ENCODE results near the gene SLC10A7. TPM values are rescaled to one million over a fixed set of nuclear protein-coding genes. Genes with fewer than 3 reads are reported as not detected.

The SLC10A7 gene
- total and polyA plus RNA-seq, 2 experiments from 2014 or later: 8.3 to 21.2 TPM

GRCh38 chr4:146257511-146257910 is 264.2 kb downstream of the SLC10A7 start:
- Histone ChIP-seq H2AFZ (no peak overlapping the region), H3K9me2 (replicated peaks; ENCODE audit: insufficient read depth) (no peaks in the 10 kb centered on the region), H3K4me1 (ENCODE audit: insufficient read depth) (peaks cover 3% of the 10 kb centered on the region), H4K20me1 (ENCODE audit: insufficient read depth, poor library complexity, severe bottlenecking) (no peaks in the 10 kb centered on the region), H3K9me3 (ENCODE audit: low read depth) (no peaks in the 10 kb centered on the region), H3K79me2 (no peaks in the 10 kb centered on the region), H3K27ac (no peak overlapping the region), H3K36me3 (replicated peaks; ENCODE audit: insufficient read depth, low read depth) (no peaks in the 10 kb centered on the region), H3K27me3 (no peaks in the 10 kb centered on the region), H3K4me3 (no peak overlapping the region), H3K4me2 (no peak overlapping the region)
- WGBS (ENCODE audit: low lambda C conversion rate, missing lambda C conversion rate): 92% methylated on average over 1 of the region's 1 CpG
- TF ChIP-seq EZH2 (IDR thresholded peaks at IDR 0.05; ENCODE audit: borderline replicate concordance) (no peak), CTCF (IDR thresholded peaks at IDR 0.05; ENCODE audit: poor library complexity) (no peak), EZH2phosphoT487 (IDR thresholded peaks at IDR 0.05; ENCODE audit: low read depth, severe bottlenecking, unreplicated experiment) (no peak)
- no peak for DNase-seq (ENCODE audit: low spot score)

GRCh38 chr4:146256328-146256727 is 265.4 kb downstream of the SLC10A7 start:
- no peaks in the 10 kb centered on the region for H3K36me3 ChIP-seq (replicated peaks; ENCODE audit: insufficient read depth, low read depth)
- H3K9me2 ChIP-seq (replicated peaks; ENCODE audit: insufficient read depth): no peaks in the 10 kb centered on the region
- no peaks in the 10 kb centered on the region for H3K79me2 ChIP-seq
- no peak overlapping the region for H3K4me3 ChIP-seq
- peaks cover 3% of the 10 kb centered on the region for H3K4me1 ChIP-seq (ENCODE audit: insufficient read depth)
- H3K27me3 ChIP-seq: no peaks in the 10 kb centered on the region
- H3K27ac ChIP-seq: no peak overlapping the region
- no peak overlapping the region for H2AFZ ChIP-seq
- no peaks in the 10 kb centered on the region for H4K20me1 ChIP-seq (ENCODE audit: insufficient read depth, poor library complexity, severe bottlenecking)
- no peak for TF ChIP-seq EZH2 (IDR thresholded peaks at IDR 0.05; ENCODE audit: borderline replicate concordance)
- TF ChIP-seq EZH2phosphoT487 (IDR thresholded peaks at IDR 0.05; ENCODE audit: low read depth, severe bottlenecking, unreplicated experiment): no peak
- no peak for TF ChIP-seq CTCF (IDR thresholded peaks at IDR 0.05; ENCODE audit: poor library complexity)
- 85% methylated on average over 1 of the region's 1 CpG for WGBS (ENCODE audit: low lambda C conversion rate, missing lambda C conversion rate)
- H3K9me3 ChIP-seq (ENCODE audit: low read depth): no peaks in the 10 kb centered on the region
- DNase-seq (ENCODE audit: low spot score): no peak
- no peak overlapping the region for H3K4me2 ChIP-seq

- WGBS (ENCODE audit: low lambda C conversion rate, missing lambda C conversion rate): 57% methylated on average over 3 of the region's 3 CpGs
- no peak for DNase-seq (ENCODE audit: low spot score)
- Histone ChIP-seq H3K4me3 (no peak overlapping the region), H3K9me2 (replicated peaks; ENCODE audit: insufficient read depth) (no peaks in the 10 kb centered on the region), H2AFZ (no peak overlapping the region), H3K27ac (no peak overlapping the region), H3K79me2 (no peaks in the 10 kb centered on the region), H4K20me1 (ENCODE audit: insufficient read depth, poor library complexity, severe bottlenecking) (no peaks in the 10 kb centered on the region), H3K36me3 (replicated peaks; ENCODE audit: insufficient read depth, low read depth) (no peaks in the 10 kb centered on the region), H3K9me3 (ENCODE audit: low read depth) (no peaks in the 10 kb centered on the region), H3K27me3 (no peaks in the 10 kb centered on the region), H3K4me2 (no peak overlapping the region), H3K4me1 (ENCODE audit: insufficient read depth) (peaks cover 3% of the 10 kb centered on the region)
- TF ChIP-seq CTCF (IDR thresholded peaks at IDR 0.05; ENCODE audit: poor library complexity) (no peak), EZH2phosphoT487 (IDR thresholded peaks at IDR 0.05; ENCODE audit: low read depth, severe bottlenecking, unreplicated experiment) (no peak)
Observed at GRCh38 chr4:146255874-146256273, 265.9 kb downstream of the SLC10A7 start.

- H3K27ac ChIP-seq: no peak overlapping the region
- no peaks in the 10 kb centered on the region for H3K27me3 ChIP-seq
- H3K4me2 ChIP-seq: no peak overlapping the region
- 93% methylated on average over 1 of the region's 1 CpG for WGBS (ENCODE audit: low lambda C conversion rate, missing lambda C conversion rate)
- no peak overlapping the region for H3K4me3 ChIP-seq
- no peaks in the 10 kb centered on the region for H3K36me3 ChIP-seq (replicated peaks; ENCODE audit: insufficient read depth, low read depth)
- no peaks in the 10 kb centered on the region for H4K20me1 ChIP-seq (ENCODE audit: insufficient read depth, poor library complexity, severe bottlenecking)
- TF ChIP-seq CTCF (IDR thresholded peaks at IDR 0.05; ENCODE audit: poor library complexity) (no peak), EZH2phosphoT487 (IDR thresholded peaks at IDR 0.05; ENCODE audit: low read depth, severe bottlenecking, unreplicated experiment) (no peak), EZH2 (IDR thresholded peaks at IDR 0.05; ENCODE audit: borderline replicate concordance) (no peak)
- no peaks in the 10 kb centered on the region for H3K79me2 ChIP-seq
- H3K9me2 ChIP-seq (replicated peaks; ENCODE audit: insufficient read depth): no peaks in the 10 kb centered on the region
- H3K9me3 ChIP-seq (ENCODE audit: low read depth): no peaks in the 10 kb centered on the region
- H3K4me1 ChIP-seq (ENCODE audit: insufficient read depth): peaks cover 3% of the 10 kb centered on the region
- no peak overlapping the region for H2AFZ ChIP-seq
- DNase-seq (ENCODE audit: low spot score): no peak
Observed at GRCh38 chr4:146255463-146255862, 266.3 kb downstream of the SLC10A7 start.
